Liver (tissue), 9 donors: ENCODE data around the gene ZNF837. TPM values are rescaled to one million over a fixed set of nuclear protein-coding genes. Genes with fewer than 3 reads are reported as not detected.

Experiments used
- DNase-seq: peaks from one replicate; pipeline ENCODE4 v3.0.0-alpha.2; 2017; ENCODE audit warnings: low spot score
- H3K27ac ChIP-seq, 2 donors: one replicate each; pipeline ENCODE4 v1.7.0; 2013; ENCODE audit warnings: inconsistent platforms in 2 of 2, low read length in 2 of 2, control low read depth in 1 of 2, low read depth in 1 of 2, mild to moderate bottlenecking in 1 of 2
- H3K27me3 ChIP-seq, 4 donors: one replicate each; pipeline versions ENCODE4 v1.6.1 to v1.7.0; 2013; ENCODE audit warnings: low read length in 3 of 4, inconsistent platforms in 1 of 4, mild to moderate bottlenecking in 1 of 4, moderate library complexity in 1 of 4; ENCODE audit not compliant: control insufficient read depth in 4 of 4, insufficient read depth in 4 of 4
- H3K36me3 ChIP-seq, 4 donors: one replicate each; pipeline versions ENCODE4 v1.6.1 to v1.7.0; 2013; ENCODE audit warnings: low read length in 3 of 4, mild to moderate bottlenecking in 3 of 4, low read depth in 1 of 4, moderate library complexity in 1 of 4; ENCODE audit not compliant: control insufficient read depth in 4 of 4, insufficient read depth in 3 of 4
- H3K4me1 ChIP-seq, 4 donors: one replicate each; pipeline versions ENCODE4 v1.6.1 to v1.7.0; 2013; ENCODE audit warnings: low read length in 3 of 4, mild to moderate bottlenecking in 3 of 4, moderate library complexity in 1 of 4; ENCODE audit not compliant: control insufficient read depth in 4 of 4, insufficient read depth in 4 of 4
- H3K4me3 ChIP-seq, 3 donors: one replicate each; pipeline versions ENCODE4 v1.6.1 to v1.7.0; 2013; ENCODE audit warnings: low read length in 3 of 3, control low read depth in 1 of 3, low read depth in 1 of 3, mild to moderate bottlenecking in 1 of 3
- H3K9ac ChIP-seq, 2 donors: one replicate each; pipeline ENCODE4 v1.7.0; 2013; ENCODE audit warnings: low read length in 2 of 2, mild to moderate bottlenecking in 2 of 2, moderate library complexity in 2 of 2, control low read depth in 1 of 2, low read depth in 1 of 2
- H3K9me3 ChIP-seq, 4 donors: one replicate each; pipeline versions ENCODE4 v1.6.1 to v1.7.0; 2013; ENCODE audit warnings: low read length in 3 of 4; ENCODE audit not compliant: control insufficient read depth in 4 of 4
- ATF3 ChIP-seq: IDR thresholded peaks from 2 replicates; pipeline ENCODE4 v1.6.1; 2016; ENCODE audit warnings: antibody characterized with exemption
- CTCF ChIP-seq: fragments of 150-350 bp; IDR thresholded peaks from 2 replicates; pipeline ENCODE4 v1.5.1; 2017; ENCODE audit warnings: improper control_type of control experiment, low read depth, low read length; ENCODE audit not compliant: missing input control
- EGR1 ChIP-seq, 2 donors: IDR thresholded peaks; 2 replicates each; pipeline ENCODE4 v1.6.1; 2016 to 2018; ENCODE audit warnings: antibody characterized with exemption in 2 of 2, low read depth in 2 of 2
- FOXA1 ChIP-seq: IDR thresholded peaks from 2 replicates; pipeline ENCODE4 v1.6.1; 2016; ENCODE audit warnings: antibody characterized with exemption
- FOXA2 ChIP-seq: IDR thresholded peaks from 2 replicates; pipeline ENCODE4 v1.6.1; 2016; ENCODE audit warnings: antibody characterized with exemption
- GABPA ChIP-seq, 2 donors: IDR thresholded peaks in 1 of 2; conservative IDR thresholded peaks in 1 of 2; 2 replicates each; pipeline ENCODE4 v1.6.1; 2016; ENCODE audit warnings: antibody characterized with exemption in 2 of 2, mild to moderate bottlenecking in 1 of 2, moderate library complexity in 1 of 2
- HNF4A ChIP-seq, 2 donors: conservative IDR thresholded peaks; 2 replicates each; pipeline ENCODE4 v1.6.1; 2016; ENCODE audit warnings: antibody characterized with exemption in 2 of 2, mild to moderate bottlenecking in 2 of 2
- HNF4G ChIP-seq: IDR thresholded peaks from 2 replicates; pipeline ENCODE4 v1.6.1; 2016; ENCODE audit warnings: antibody characterized with exemption
- JUND ChIP-seq, 2 donors: IDR thresholded peaks; 2 replicates each; pipeline ENCODE4 v1.6.1; 2016; ENCODE audit warnings: antibody characterized with exemption in 2 of 2
- MAX ChIP-seq: IDR thresholded peaks from 2 replicates; pipeline ENCODE4 v1.6.1; 2016; ENCODE audit warnings: antibody characterized with exemption
- NR2F2 ChIP-seq: IDR thresholded peaks from 2 replicates; pipeline ENCODE4 v1.6.1; 2016; ENCODE audit warnings: antibody characterized with exemption
- RAD21 ChIP-seq, 2 donors: IDR thresholded peaks; 2 replicates each; pipeline ENCODE4 v1.6.1; 2016; ENCODE audit warnings: antibody characterized with exemption in 2 of 2, mild to moderate bottlenecking in 2 of 2
- REST ChIP-seq: IDR thresholded peaks from 2 replicates; pipeline ENCODE4 v1.6.1; 2016; ENCODE audit warnings: antibody characterized with exemption, mild to moderate bottlenecking
- RXRA ChIP-seq, 2 donors: IDR thresholded peaks; 2 replicates each; pipeline ENCODE4 v1.6.1; 2017 to 2018; ENCODE audit warnings: antibody characterized with exemption in 2 of 2, mild to moderate bottlenecking in 1 of 2
- SP1 ChIP-seq: IDR thresholded peaks from 2 replicates; pipeline ENCODE4 v1.6.1; 2018; ENCODE audit warnings: antibody characterized with exemption, mild to moderate bottlenecking
- TAF1 ChIP-seq: conservative IDR thresholded peaks from 2 replicates; pipeline ENCODE4 v1.6.1; 2016; ENCODE audit warnings: antibody characterized with exemption, mild to moderate bottlenecking
- YY1 ChIP-seq: IDR thresholded peaks from 2 replicates; pipeline ENCODE4 v1.6.1; 2016; ENCODE audit warnings: antibody characterized with exemption, mild to moderate bottlenecking
- ZBTB33 ChIP-seq: IDR thresholded peaks from 2 replicates; pipeline ENCODE4 v1.6.1; 2016; ENCODE audit warnings: antibody characterized with exemption
- WGBS: extraction: QIAGEN DNeasy Blood & Tissue Kit; methylation state at CpG from one replicate; pipeline ENCODE4 v1.1.7; 2013; 5-methylcytosine and 5-hydroxymethylcytosine counted together
- polyA plus RNA-seq, 2 donors: library from polyadenylated mRNA; stranded (reverse) in 1 of 2; unstranded in 1 of 2; fragments of 200-250 nt in 1 of 2; fragments of >200 nt in 1 of 2; fragmentation: Nextera tagmentation in 1 of 2; extraction: Ambion mirVana in 1 of 2; gene quantifications; one replicate each; pipeline versions ENCODE4 v1.2.1 to v1.2.3, GENCODE V29; 2013 to 2015
- total RNA-seq, 2 donors: library from RNA; depleted of rRNA; stranded (reverse); fragments of >200 nt; gene quantifications; one replicate each; pipeline ENCODE4 v1.2.3, GENCODE V29; 2014
- donor health status: healthy.
- donor health status: healthy.
- donor health status: healthy.
- donor health status: healthy.
- donor health status: healthy.

ZNF837 gene
- total and polyA plus RNA-seq, 4 donors: 0.54 to 3.6 (median 2.3) TPM

GRCh38 chr19:58338336-58338735, 42.5 kb downstream of the ZNF837 start:
- no peak overlapping the region for H3K4me3 ChIP-seq
- H3K9ac ChIP-seq: no peak overlapping the region
- H3K27me3 ChIP-seq: no peaks in the 10 kb centered on the region
- peaks cover 0 to 3% (median 0%) of the 10 kb centered on the region in 4 donors for H3K9me3 ChIP-seq
- H3K4me1 ChIP-seq: peaks cover 12 to 27% (median 21%) of the 10 kb centered on the region in 4 donors
- 98% methylated on average over 11 of the region's 11 CpGs for WGBS
- no peak for DNase-seq
- TF ChIP-seq ZBTB33 (no peak), RXRA (IDR thresholded peaks at IDR 0.05) (no peak), YY1 (no peak), RAD21 (IDR thresholded peaks at IDR 0.05) (no peak), EGR1 (IDR thresholded peaks at IDR 0.05; ENCODE audit: low read depth in 2 of 2) (no peak), TAF1 (no peak), CTCF (no peak), GABPA (IDR thresholded peaks at IDR 0.05 in 1 of 2, conservative IDR thresholded peaks at IDR 0.05 in 1 of 2) (no peak), NR2F2 (no peak), JUND (IDR thresholded peaks at IDR 0.05) (no peak), REST (no peak), MAX (no peak), HNF4G (no peak), ATF3 (no peak), FOXA2 (no peak), FOXA1 (no peak), SP1 (no peak)
- H3K27ac ChIP-seq: no peak overlapping the region
- H3K36me3 ChIP-seq: peaks cover 0 to 15% (median 12%) of the 10 kb centered on the region in 4 donors

- Histone ChIP-seq H3K9ac (no peak overlapping the region), H3K9me3 (peaks cover 0 to 3% (median 0%) of the 10 kb centered on the region in 4 donors), H3K4me1 (peaks cover 12 to 27% (median 21%) of the 10 kb centered on the region in 4 donors), H3K36me3 (peaks cover 0 to 15% (median 12%) of the 10 kb centered on the region in 4 donors), H3K4me3 (no peak overlapping the region), H3K27me3 (no peaks in the 10 kb centered on the region), H3K27ac (peak overlapping the region; percentile 91)
- no peak for DNase-seq
- WGBS: 59% methylated on average over 4 of the region's 4 CpGs
- TF ChIP-seq HNF4A (conservative IDR thresholded peaks at IDR 0.05): peak; percentile 90 to 93
- peak; percentile 22 for TF ChIP-seq NR2F2
- no peak for TF ChIP-seq CTCF
- TF ChIP-seq TAF1: no peak
- TF ChIP-seq JUND (IDR thresholded peaks at IDR 0.05): peak in 1 of 2 donors; percentile 34
- TF ChIP-seq GABPA (IDR thresholded peaks at IDR 0.05 in 1 of 2, conservative IDR thresholded peaks at IDR 0.05 in 1 of 2): peak in 1 of 2 donors; percentile 35
- peak; percentile 23 for TF ChIP-seq REST
- no peak for TF ChIP-seq YY1
These were observed 44.0 kb downstream of the ZNF837 start for GRCh38 chr19:58336820-58337219.
